Smooth muscle cell (in vitro differentiated cells): ENCODE results near the gene ERC2. TPM values are rescaled to one million over a fixed set of nuclear protein-coding genes. Genes with fewer than 3 reads are reported as not detected.
"Not testable (repeated sequence)": the region's sequence is repeated elsewhere in the genome, so short reads cannot be mapped to it uniquely, and the experiment has no call there.

Source experiments
- DNase-seq: peaks from one replicate; lab custom pipeline; 2025; ENCODE audit not compliant: unreplicated experiment; lab: John Stamatoyannopoulos, UW
- H2AFZ ChIP-seq: fragments of 200-600 bp; sonication (generic); 2 replicates; pipeline ENCODE4 v1.6.0; 2016; ENCODE audit warnings: antibody characterized with exemption, low read depth, mild to moderate bottlenecking
- H3F3A ChIP-seq: fragments of 200-600 bp; sonication (generic); 2 replicates; pipeline ENCODE4 v1.6.0; 2017; ENCODE audit warnings: antibody characterized with exemption, low read depth
- H3K27ac ChIP-seq: fragments of 200-600 bp; sonication (generic); 2 replicates; pipeline ENCODE4 v1.5.1; 2016; ENCODE audit warnings: low read depth, mild to moderate bottlenecking
- H3K27me3 ChIP-seq: fragments of 200-600 bp; sonication (generic); 2 replicates; pipeline ENCODE4 v1.6.1; 2016; ENCODE audit warnings: low read depth, mild to moderate bottlenecking
- H3K36me3 ChIP-seq: fragments of 200-600 bp; sonication (generic); 2 replicates; pipeline ENCODE4 v1.5.1; 2016; ENCODE audit warnings: low read depth
- H3K4me1 ChIP-seq: fragments of 200-600 bp; sonication (generic); 2 replicates; pipeline ENCODE4 v1.5.1; 2016; ENCODE audit warnings: low read depth
- H3K4me2 ChIP-seq: fragments of 200-600 bp; sonication (generic); 2 replicates; pipeline ENCODE4 v1.6.0; 2016; ENCODE audit warnings: mild to moderate bottlenecking
- H3K4me3 ChIP-seq: fragments of 200-600 bp; sonication (generic); 2 replicates; pipeline ENCODE4 v1.5.1; 2016; ENCODE audit warnings: mild to moderate bottlenecking
- H3K79me2 ChIP-seq: fragments of 200-600 bp; sonication (generic); 2 replicates; pipeline ENCODE4 v1.6.0; 2016; ENCODE audit warnings: low read depth, mild to moderate bottlenecking
- H3K9ac ChIP-seq: fragments of 200-600 bp; sonication (generic); 2 replicates; pipeline ENCODE4 v1.6.0; 2016; ENCODE audit warnings: low read depth
- H3K9me3 ChIP-seq: fragments of 200-600 bp; sonication (generic); replicated peaks from 2 replicates; pipeline ENCODE4 v1.5.1; 2016; ENCODE audit warnings: low read depth
- H4K20me1 ChIP-seq: fragments of 200-600 bp; sonication (generic); 2 replicates; pipeline ENCODE4 v1.6.0; 2016; ENCODE audit warnings: low read depth
- CTCF ChIP-seq: fragments of 200-600 bp; sonication (generic); IDR thresholded peaks from 2 replicates; pipeline ENCODE4 v1.5.1; 2017; ENCODE audit warnings: borderline replicate concordance, mild to moderate bottlenecking, antibody characterized with exemption; ENCODE audit not compliant: insufficient read depth, poor library complexity, severe bottlenecking
- WGBS: methylation state at CpG from one replicate; pipeline ENCODE4 v1.1.7; 2016; ENCODE audit warnings: low lambda C conversion rate; 5-methylcytosine and 5-hydroxymethylcytosine counted together
- polyA plus RNA-seq: library from polyadenylated mRNA; unstranded; fragments of >200 nt; fragmentation: Nextera tagmentation; extraction: Ambion mirVana; gene quantifications from 2 replicates; pipeline ENCODE4 v1.2.1, GENCODE V29; 2016
- total RNA-seq: library from RNA; depleted of rRNA; stranded (reverse); fragments of >200 nt; gene quantifications from 2 replicates; pipeline ENCODE4 v1.2.3, GENCODE V29; 2014

The ERC2 gene
- total and polyA plus RNA-seq, 2 experiments from 2014 or later, result 1.1 TPM; not detected in 1

- Histone ChIP-seq H3K27me3 (no peaks in the 10 kb centered on the region), H4K20me1 (no peaks in the 10 kb centered on the region), H3F3A (no peaks in the 10 kb centered on the region), H3K36me3 (no peaks in the 10 kb centered on the region), H3K4me3 (no peak overlapping the region), H2AFZ (no peak overlapping the region), H3K4me1 (no peaks in the 10 kb centered on the region), H3K27ac (no peak overlapping the region), H3K9ac (no peak overlapping the region), H3K4me2 (no peak overlapping the region), H3K79me2 (no peaks in the 10 kb centered on the region), H3K9me3 (no peaks in the 10 kb centered on the region)
- no peak for TF ChIP-seq CTCF
- 94% methylated on average over 1 of the region's 1 CpG for WGBS
- no peak for DNase-seq
Observed at GRCh38 chr3:56025326-56025725, 442.9 kb downstream of the ERC2 start.

DNA sequence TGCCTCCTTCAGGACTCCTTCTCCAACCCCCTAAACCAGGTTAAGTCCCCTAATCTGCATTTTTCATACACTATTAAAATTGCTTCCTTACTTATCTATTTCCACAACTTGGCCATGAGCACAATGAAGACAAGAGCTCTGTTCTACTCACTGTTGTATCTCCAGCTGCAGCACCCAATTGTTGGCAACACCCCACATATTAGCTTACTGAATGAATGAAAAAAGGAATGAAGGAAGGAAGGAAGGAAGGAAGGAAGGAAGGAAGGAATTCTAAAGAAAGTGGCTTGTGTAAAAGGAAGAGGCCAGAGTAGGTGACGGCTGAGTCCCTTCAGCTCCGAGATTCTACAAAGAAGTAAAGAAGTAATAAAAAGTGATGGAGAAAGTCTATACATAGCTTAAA lies 444.7 kb downstream of the ERC2 start:
- no peak for TF ChIP-seq CTCF
- H3K9ac ChIP-seq, result no peak overlapping the region
- 100% methylated on average over 2 of the region's 2 CpGs for WGBS
- H3F3A ChIP-seq, result no peaks in the 10 kb centered on the region
- no peak for DNase-seq
- H3K79me2 ChIP-seq, result no peaks in the 10 kb centered on the region
- no peaks in the 10 kb centered on the region for H4K20me1 ChIP-seq
- no peaks in the 10 kb centered on the region for H3K4me1 ChIP-seq
- no peak overlapping the region for H2AFZ ChIP-seq
- H3K36me3 ChIP-seq, result no peaks in the 10 kb centered on the region
- H3K27me3 ChIP-seq, result no peaks in the 10 kb centered on the region
- H3K4me2 ChIP-seq, result no peak overlapping the region
- no peaks in the 10 kb centered on the region for H3K9me3 ChIP-seq
- no peak overlapping the region for H3K4me3 ChIP-seq
- no peak overlapping the region for H3K27ac ChIP-seq

- no peaks in the 10 kb centered on the region for H3K79me2 ChIP-seq
- H2AFZ ChIP-seq, result no peak overlapping the region
- DNase-seq, result no peak
- no peaks in the 10 kb centered on the region for H3K27me3 ChIP-seq
- H3K4me2 ChIP-seq, result no peak overlapping the region
- TF ChIP-seq CTCF, result no peak
- no peaks in the 10 kb centered on the region for H4K20me1 ChIP-seq
- no peaks in the 10 kb centered on the region for H3K36me3 ChIP-seq
- no peaks in the 10 kb centered on the region for H3K4me1 ChIP-seq
- H3F3A ChIP-seq, result no peaks in the 10 kb centered on the region
- no peak overlapping the region for H3K4me3 ChIP-seq
- H3K9me3 ChIP-seq, result no peaks in the 10 kb centered on the region
- H3K27ac ChIP-seq, result no peak overlapping the region
- no peak overlapping the region for H3K9ac ChIP-seq
Observed at GRCh38 chr3:56022619-56023018, 445.6 kb downstream of the ERC2 start.

DNA sequence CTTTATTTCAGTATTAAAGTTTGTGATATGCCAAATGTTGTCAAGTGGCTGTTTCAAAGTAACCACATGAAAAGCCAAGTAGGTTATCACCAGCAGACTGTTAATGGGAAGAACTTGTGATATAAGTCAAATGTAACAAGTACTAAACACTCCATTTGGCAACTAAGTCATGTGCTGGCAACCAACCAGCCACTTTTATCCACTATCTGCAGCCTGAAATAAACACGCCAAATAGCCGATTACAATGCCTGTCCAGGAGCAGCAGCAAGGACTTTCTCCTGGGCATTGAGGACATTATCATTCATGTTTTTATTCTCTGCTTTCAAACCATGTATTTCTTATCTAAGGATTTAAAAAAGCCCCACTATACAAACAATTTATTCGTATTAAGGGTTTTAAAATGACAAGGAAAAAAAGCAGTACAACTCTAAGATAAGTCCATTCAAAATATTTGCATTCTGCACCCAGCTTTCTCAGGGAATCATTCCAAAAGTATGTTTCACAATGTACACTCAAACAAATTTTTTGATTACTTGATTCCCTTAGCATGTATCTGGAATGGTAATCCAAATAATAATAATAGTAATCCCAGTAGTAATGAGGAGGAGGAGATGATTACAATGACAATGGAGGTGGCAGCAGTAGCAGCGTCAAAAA lies 448.6 kb downstream of the ERC2 start:
- no peaks in the 10 kb centered on the region for H3K9me3 ChIP-seq
- TF ChIP-seq CTCF, result no peak
- no peaks in the 10 kb centered on the region for H4K20me1 ChIP-seq
- no peaks in the 10 kb centered on the region for H3K4me1 ChIP-seq
- no peak overlapping the region for H3K27ac ChIP-seq
- DNase-seq, result no peak
- 55% methylated on average over 4 of the region's 4 CpGs for WGBS
- H3K9ac ChIP-seq, result no peak overlapping the region
- no peaks in the 10 kb centered on the region for H3K79me2 ChIP-seq
- H2AFZ ChIP-seq, result no peak overlapping the region
- H3K4me3 ChIP-seq, result no peak overlapping the region
- H3K4me2 ChIP-seq, result no peak overlapping the region
- no peaks in the 10 kb centered on the region for H3K27me3 ChIP-seq
- no peaks in the 10 kb centered on the region for H3F3A ChIP-seq
- H3K36me3 ChIP-seq, result no peaks in the 10 kb centered on the region

DNA sequence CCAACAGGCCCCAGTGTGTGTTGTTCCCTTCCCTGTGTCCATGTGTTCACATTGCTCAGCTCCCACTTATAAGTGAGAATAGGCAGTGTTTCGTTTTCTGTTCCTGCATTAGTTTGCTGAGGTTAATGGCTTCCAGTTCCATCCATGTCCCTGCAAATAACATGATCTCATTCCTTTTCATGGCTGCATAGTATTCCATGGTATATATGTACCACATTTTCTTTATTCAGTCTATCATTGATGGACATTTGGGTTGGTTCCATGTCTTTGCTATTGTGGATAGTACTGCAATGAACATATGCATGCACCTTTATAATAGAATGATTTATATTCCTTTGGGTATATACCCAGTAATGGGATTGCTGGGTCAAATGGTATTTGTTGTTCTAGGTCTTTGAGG lies 452.9 kb downstream of the ERC2 start:
- not testable (repeated sequence) for H4K20me1 ChIP-seq, H3K27me3 ChIP-seq, H3K79me2 ChIP-seq, H3F3A ChIP-seq, H3K27ac ChIP-seq, H3K9ac ChIP-seq, H3K36me3 ChIP-seq, H3K4me2 ChIP-seq, DNase-seq, H2AFZ ChIP-seq, H3K4me3 ChIP-seq, H3K4me1 ChIP-seq, H3K9me3 ChIP-seq
- 100% methylated on average over 1 of the region's 1 CpG for WGBS
